RWPE2 (cell line): ENCODE results near the gene NPHS1.

Experiments used
- ATAC-seq: fragments of 200-7000 bp; cut with Tn5 transposase; 3 replicates; pipeline ENCODE4 v1.9.1; 2021; ENCODE audit warnings: low read depth
- DNase-seq: peaks from one replicate; pipeline ENCODE4 v3.0.0-alpha.2; 2020; ENCODE audit warnings: low spot score
- H3K27ac ChIP-seq: fragments of 450-650 bp; 2 replicates; pipeline ENCODE4 v1.5.1; 2017; ENCODE audit warnings: mild to moderate bottlenecking; ENCODE audit not compliant: poor library complexity, severe bottlenecking
- H3K27me3 ChIP-seq: fragments of 250-450 bp; sonication (Bioruptor Pico); 2 replicates; pipeline ENCODE4 v1.5.1; 2021; ENCODE audit warnings: mild to moderate bottlenecking, moderate library complexity; ENCODE audit not compliant: insufficient read depth, poor library complexity, severe bottlenecking
- H3K36me3 ChIP-seq: fragments of 250-450 bp; sonication (Bioruptor Pico); 2 replicates; pipeline ENCODE4 v1.5.1; 2020; ENCODE audit warnings: low read depth, mild to moderate bottlenecking, moderate library complexity
- H3K4me1 ChIP-seq: fragments of 250-450 bp; sonication (Bioruptor Pico); 2 replicates; pipeline ENCODE4 v1.5.1; 2021; ENCODE audit warnings: mild to moderate bottlenecking, moderate library complexity; ENCODE audit not compliant: insufficient read depth, poor library complexity, severe bottlenecking
- H3K4me3 ChIP-seq: fragments of 250-450 bp; sonication (Bioruptor Pico); 2 replicates; pipeline ENCODE4 v1.5.1; 2021; ENCODE audit warnings: mild to moderate bottlenecking, moderate library complexity; ENCODE audit not compliant: severe bottlenecking
- H3K9me3 ChIP-seq: fragments of 250-450 bp; sonication (Bioruptor Pico); 2 replicates; pipeline ENCODE4 v1.5.1; 2021; ENCODE audit warnings: mild to moderate bottlenecking, moderate library complexity; ENCODE audit not compliant: severe bottlenecking
- TF ChIP-seq, protein P1 (sequence below): fragments of 450-650 bp; IDR thresholded peaks from one replicate; pipeline ENCODE4 v1.5.1; 2017; ENCODE audit warnings: mild to moderate bottlenecking, moderate library complexity; ENCODE audit not compliant: poor library complexity, severe bottlenecking

NPHS1 gene

GRCh38 chr19:35848919-35849505, 3.3 kb downstream of the NPHS1 start:
- Histone ChIP-seq H3K4me1 (no peaks in the 10 kb centered on the region), H3K9me3 (no peaks in the 10 kb centered on the region), H3K27me3 (peaks cover 28% of the 10 kb centered on the region), H3K36me3 (no peaks in the 10 kb centered on the region), H3K4me3 (no peak overlapping the region), H3K27ac (no peak overlapping the region)
- ATAC-seq (no peak), DNase-seq (no peak)
- TF ChIP-seq, protein P1, sequence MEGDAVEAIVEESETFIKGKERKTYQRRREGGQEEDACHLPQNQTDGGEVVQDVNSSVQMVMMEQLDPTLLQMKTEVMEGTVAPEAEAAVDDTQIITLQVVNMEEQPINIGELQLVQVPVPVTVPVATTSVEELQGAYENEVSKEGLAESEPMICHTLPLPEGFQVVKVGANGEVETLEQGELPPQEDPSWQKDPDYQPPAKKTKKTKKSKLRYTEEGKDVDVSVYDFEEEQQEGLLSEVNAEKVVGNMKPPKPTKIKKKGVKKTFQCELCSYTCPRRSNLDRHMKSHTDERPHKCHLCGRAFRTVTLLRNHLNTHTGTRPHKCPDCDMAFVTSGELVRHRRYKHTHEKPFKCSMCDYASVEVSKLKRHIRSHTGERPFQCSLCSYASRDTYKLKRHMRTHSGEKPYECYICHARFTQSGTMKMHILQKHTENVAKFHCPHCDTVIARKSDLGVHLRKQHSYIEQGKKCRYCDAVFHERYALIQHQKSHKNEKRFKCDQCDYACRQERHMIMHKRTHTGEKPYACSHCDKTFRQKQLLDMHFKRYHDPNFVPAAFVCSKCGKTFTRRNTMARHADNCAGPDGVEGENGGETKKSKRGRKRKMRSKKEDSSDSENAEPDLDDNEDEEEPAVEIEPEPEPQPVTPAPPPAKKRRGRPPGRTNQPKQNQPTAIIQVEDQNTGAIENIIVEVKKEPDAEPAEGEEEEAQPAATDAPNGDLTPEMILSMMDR: no peak

DNA sequence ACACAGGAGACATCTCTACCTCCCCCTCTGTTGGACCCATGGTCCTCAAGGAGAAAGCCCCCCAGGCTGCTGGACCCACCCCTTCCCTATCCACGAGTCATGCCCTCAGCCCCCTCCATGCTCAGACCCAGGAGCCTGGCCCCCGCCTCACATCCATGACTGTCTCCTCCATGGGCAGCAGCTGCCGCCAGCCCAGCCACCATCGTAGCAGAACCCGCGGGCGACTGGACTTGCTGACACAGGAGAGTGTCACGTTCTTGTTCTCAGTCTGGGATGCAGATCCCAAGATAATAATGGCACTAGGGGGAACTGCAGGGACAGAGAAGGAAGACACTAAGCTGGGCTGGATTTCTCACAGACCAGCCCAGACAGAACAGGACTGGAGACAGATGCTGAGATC, 3.8 kb downstream of the NPHS1 start:
- H3K36me3 ChIP-seq: no peaks in the 10 kb centered on the region
- TF ChIP-seq, protein P1: no peak
- peaks cover 29% of the 10 kb centered on the region for H3K27me3 ChIP-seq
- no peak overlapping the region for H3K4me3 ChIP-seq
- no peaks in the 10 kb centered on the region for H3K9me3 ChIP-seq
- H3K4me1 ChIP-seq: no peaks in the 10 kb centered on the region
- H3K27ac ChIP-seq: no peak overlapping the region
- DNase-seq (no peak), ATAC-seq (no peak)

DNA sequence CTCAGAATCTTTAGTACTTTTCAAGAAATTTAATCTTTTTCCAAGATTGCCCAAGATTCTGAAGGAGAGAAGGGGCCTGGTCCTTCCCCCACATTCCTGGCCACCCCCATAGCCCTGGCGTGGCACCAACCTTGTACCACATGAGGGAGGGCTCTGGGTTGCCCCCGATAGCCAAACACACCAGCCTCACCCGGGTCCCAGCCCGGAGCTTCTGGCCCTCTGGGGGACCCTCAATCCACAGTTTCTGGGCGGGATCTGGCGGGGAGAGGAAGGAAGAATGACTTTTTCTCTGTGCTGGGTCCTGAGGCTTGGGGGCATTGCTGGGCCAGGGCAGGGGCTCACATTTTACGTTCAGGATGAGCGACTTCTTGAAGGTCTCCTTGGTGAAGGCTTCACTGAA, 4.4 kb downstream of the NPHS1 start:
- TF ChIP-seq, protein P1: no peak
- ATAC-seq (no peak), DNase-seq (no peak)
- peaks cover 29% of the 10 kb centered on the region for H3K27me3 ChIP-seq
- no peaks in the 10 kb centered on the region for H3K9me3 ChIP-seq
- no peaks in the 10 kb centered on the region for H3K4me1 ChIP-seq
- H3K36me3 ChIP-seq: no peaks in the 10 kb centered on the region
- no peak overlapping the region for H3K4me3 ChIP-seq
- H3K27ac ChIP-seq: no peak overlapping the region

DNA sequence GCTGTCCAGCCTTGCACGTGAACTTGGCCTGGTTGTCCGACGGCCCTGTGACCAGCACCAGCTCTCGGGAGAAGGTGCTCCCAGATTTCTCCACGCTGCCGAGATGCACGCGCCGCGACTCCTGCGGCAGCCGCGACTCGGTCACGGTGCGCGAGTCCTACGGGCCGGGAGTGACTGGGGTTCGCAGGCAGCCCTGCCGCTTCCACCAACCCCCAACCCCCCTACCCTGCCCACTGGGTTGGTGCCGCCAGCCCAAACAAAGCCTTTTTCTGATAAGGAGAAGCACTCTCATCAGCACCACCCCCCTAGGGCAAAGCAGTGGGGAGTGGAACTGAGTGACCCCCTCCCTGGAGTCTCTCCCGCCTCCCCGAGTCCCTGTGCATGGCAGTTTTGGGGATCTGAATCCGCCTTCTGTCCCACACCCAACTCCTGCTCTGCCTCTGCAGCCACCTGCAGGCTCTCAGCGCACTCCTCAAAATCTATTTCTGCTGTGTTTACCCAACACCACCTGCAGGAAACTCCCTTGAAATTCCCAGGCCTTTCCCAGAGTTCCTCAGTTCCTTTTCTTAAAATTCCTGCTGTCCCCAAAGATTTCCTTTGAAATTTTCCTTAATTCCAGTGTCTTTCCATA, 6.2 kb downstream of the NPHS1 start:
- H3K36me3 ChIP-seq: no peaks in the 10 kb centered on the region
- TF ChIP-seq, protein P1: no peak
- peaks cover 29% of the 10 kb centered on the region for H3K27me3 ChIP-seq
- no peaks in the 10 kb centered on the region for H3K4me1 ChIP-seq
- ATAC-seq (peak; percentile 40; the same call in 1 of the 3 replicates), DNase-seq (no peak)
- peak overlapping the region; percentile 18 for H3K4me3 ChIP-seq
- H3K9me3 ChIP-seq: no peaks in the 10 kb centered on the region
- no peak overlapping the region for H3K27ac ChIP-seq
